IPS-NIHi11 (cell line): Measurements from ENCODE around the gene CALY.

ENCODE experiments used
- DNase-seq: peaks from one replicate; pipeline ENCODE4 v3.0.0; 2012; ENCODE audit warnings: mixed read lengths, low spot score

The CALY gene

GRCh38 chr10:133351408-133352318 lies 15.0 kb upstream of the CALY start:
- peak; percentile 55 for DNase-seq

- DNase-seq: no peak
Measured at GRCh38 chr10:133350950-133351329, 14.2 kb upstream of the CALY start.

- no peak for DNase-seq
Measured at GRCh38 chr10:133350283-133350949, 13.7 kb upstream of the CALY start.

GRCh38 chr10:133349577-133350011 lies 12.9 kb upstream of the CALY start:
- no peak for DNase-seq

DNA sequence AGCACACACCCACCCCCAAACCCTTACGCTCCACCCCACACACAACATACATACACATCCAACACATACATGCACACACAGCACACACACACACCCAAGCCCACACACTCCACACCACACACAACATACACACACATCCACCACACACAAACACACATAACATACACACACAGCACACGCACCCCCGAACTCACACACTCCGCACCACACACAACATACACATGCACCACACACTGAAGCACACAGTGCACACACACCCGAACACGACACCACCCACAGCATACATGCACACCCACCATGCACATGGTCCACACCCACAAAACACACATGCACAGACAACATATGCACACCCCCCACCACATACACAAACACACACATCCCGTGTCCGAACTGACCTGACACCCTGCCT lies 12.5 kb upstream of the CALY start:
- DNase-seq: no peak

- DNase-seq: no peak
Measured at GRCh38 chr10:133347710-133348517, 11.2 kb upstream of the CALY start.

GRCh38 chr10:133346413-133346812 lies 9.7 kb upstream of the CALY start:
- no peak for DNase-seq

GRCh38 chr10:133344236-133344635 lies 7.5 kb upstream of the CALY start:
- no peak for DNase-seq

DNA sequence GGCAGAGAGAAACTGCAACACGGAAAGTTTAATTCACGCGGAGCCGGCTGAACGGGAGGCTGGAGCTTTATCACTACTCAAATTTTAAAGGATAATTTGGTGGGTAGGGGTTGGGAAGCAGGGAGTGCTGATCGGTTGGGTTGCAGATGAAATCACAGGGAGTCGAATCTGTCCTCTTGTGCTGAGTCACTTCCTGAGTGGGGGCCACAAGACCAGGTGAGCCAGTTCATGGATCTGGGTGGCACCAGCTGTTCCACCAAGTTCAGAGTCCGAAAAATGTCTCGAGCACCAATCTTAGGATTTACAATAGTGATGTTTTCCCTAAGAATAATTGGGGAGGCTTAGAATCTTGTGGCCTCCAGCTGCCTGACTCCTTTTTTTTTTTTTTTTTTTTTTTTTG lies 6.9 kb upstream of the CALY start:
- DNase-seq: no peak

DNA sequence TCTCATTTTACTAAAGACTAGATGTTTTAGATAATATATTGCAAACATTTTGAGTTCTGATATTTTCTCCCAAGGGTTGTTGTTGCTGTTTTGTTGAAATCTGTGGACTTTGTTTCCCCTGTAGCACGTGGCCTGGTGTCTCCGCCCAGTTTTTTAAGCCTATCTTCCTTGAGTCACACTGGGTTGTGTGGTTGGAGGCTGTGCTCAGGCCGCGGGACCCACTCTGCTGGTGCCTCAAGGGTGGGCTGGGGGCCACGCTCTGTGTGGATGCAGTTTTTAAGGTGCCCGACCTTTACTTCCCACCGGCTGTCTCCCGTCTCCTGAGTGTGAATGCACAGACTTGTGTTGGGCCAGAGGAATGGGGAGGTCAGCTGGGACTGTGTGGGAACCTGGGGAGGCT lies 6.2 kb upstream of the CALY start:
- DNase-seq: no peak

GRCh38 chr10:133341983-133342382 lies 5.3 kb upstream of the CALY start:
- no peak for DNase-seq

DNA sequence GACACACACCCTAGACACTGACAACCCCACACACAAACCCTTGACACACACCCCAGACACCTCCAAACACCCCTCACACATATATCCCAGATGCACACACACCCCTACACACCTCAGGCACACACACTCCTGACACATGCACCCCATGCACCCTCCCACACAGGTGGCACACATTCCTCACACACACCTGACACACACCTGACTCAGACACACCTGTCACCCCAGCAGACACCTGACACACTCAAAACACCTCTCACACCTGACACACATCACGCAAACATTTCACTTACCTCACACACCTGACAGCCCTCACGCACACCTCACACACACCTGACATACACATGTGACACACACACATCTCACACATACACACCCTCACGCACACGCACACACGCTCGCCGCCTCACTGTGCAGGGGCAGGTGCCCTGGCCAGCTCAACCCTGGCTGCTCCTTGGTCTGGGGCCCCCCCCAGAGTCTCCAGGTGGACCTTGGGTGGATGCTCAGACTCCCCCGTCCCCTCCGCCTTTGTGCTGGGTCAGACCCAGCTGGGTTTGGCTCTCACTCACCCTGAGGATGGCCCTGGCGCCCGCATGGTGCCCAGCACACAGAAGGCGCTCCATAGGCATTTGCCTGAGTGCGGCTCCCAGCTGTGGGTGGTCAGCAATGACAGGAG lies 3.1 kb upstream of the CALY start:
- DNase-seq: no peak

- DNase-seq: no peak
Measured at GRCh38 chr10:133338080-133339071, 1.7 kb upstream of the CALY start.

- DNase-seq: no peak
Measured at GRCh38 chr10:133337370-133337725, 652 bp upstream of the CALY start.

GRCh38 chr10:133336118-133336576 lies 549 bp downstream of the CALY start:
- DNase-seq: peak; percentile 45

- peak; percentile 83 for DNase-seq
Measured at GRCh38 chr10:133335246-133336117, 1.2 kb downstream of the CALY start.

DNA sequence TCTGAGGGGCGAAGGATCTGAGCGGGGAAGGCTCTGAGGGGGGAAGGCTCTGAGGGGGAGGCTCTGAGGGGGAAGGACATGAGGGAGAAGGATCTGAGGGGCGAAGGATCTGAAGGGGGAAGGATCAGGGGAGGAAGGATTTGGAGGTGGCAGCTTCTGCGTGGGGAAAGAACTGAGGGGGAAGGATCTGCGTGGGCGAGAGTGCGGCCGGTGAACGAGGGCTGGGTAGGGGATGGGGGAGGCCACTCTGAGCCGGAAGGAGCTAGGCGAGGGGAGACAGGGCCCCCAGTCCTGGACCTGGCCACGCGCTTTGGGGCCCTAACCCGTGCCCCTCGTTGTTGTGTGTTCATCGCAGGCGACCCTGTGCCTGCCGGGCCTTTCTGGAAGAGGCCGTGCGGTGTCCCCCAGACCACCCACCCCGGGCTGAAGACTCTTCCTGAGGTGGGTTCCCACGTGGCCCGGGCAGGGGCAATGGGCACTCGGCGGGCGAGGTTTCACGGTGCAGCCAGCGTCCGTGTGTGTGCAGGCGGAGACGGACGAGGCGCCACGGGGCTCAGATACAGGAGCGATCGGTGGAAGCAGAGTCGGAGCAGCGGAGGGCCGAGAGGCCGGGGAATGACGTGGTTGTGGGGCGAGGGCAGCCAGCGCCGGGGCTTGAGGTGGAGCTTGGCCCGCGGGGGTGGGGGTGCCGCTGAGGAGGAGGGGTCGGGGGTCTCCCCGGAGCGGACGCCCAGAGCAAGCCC lies 2.0 kb downstream of the CALY start:
- DNase-seq: peak; percentile 70

DNA sequence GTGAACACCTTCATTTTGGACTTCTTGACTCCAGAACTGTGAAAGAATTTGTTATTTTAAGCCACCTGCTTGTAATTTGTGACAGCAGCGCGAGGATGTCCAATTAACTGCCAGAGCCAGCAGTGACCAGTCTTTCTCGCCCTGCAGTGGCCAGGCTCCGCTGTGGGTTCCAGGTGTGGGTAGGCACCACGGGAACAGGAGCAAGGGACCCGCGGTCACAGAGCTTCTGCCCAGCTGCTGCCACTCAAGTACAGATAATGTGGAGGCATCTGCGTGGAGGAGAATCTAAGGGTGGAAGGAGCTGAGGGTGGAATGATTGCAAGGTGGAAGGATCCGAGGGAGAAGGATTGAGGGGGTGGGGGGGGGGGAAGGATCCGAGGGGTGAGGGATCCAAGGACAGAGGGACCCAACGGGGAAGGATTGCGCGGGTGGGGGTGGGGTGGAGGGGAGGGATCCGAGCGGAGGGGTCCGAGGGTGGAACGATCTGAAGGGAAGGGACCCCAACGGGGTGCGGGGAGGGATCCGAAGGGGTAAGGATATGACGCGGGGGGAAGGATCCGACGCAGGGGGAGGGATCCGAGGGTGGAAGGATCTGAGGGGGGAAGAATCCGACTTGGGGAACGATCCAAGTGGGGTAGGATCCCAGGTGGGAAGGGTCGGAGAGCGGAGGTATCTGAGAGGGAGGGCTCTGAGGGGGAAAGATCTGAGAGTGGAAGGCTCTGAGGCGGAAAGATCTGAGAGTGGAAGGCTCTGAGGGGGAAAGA lies 3.6 kb downstream of the CALY start:
- DNase-seq: no peak
